Panc1 (cell line): ENCODE measurements around the gene SPRN. TPM values are rescaled to one million over a fixed set of nuclear protein-coding genes. Genes with fewer than 3 reads are reported as not detected.

Experiments
- ATAC-seq: fragments of 200-7000 bp; cut with Tn5 transposase; 2 replicates; pipeline ENCODE4 v1.9.1; 2020; ENCODE audit warnings: mild to moderate bottlenecking, moderate library complexity
- BruUV-seq: library from RNA; stranded (reverse); fragments of 400-500 nt; replicated peaks from 2 replicates; lab custom pipeline; 2021; lab: Mats Ljungman, UMichigan
- CTCF ChIA-PET: fragments of 300-600 bp; sonication (Branson Sonifier 250); formaldehyde crosslinking; loops from one replicate; lab custom pipeline; 2022; ENCODE audit warnings: antibody characterized with exemption; lab: Charles Lee
- POLR2A ChIA-PET: fragments of 300-600 bp; sonication (Branson Sonifier 250); formaldehyde crosslinking; loops from one replicate; lab custom pipeline; 2022; ENCODE audit warnings: antibody characterized with exemption; lab: Charles Lee
- DNase-seq: peaks from one replicate; pipeline ENCODE4 v3.0.0-alpha.2; 2010; ENCODE audit warnings: low read depth, low spot score
- H3K27ac ChIP-seq: 2 replicates; pipeline ENCODE4 v1.5.1; 2011; ENCODE audit warnings: mild to moderate bottlenecking, low read length, inconsistent platforms
- H3K27me3 ChIP-seq: fragments of 200-500 bp; sonication (Bioruptor generic); 2 replicates; pipeline ENCODE4 v1.6.0; 2014; ENCODE audit warnings: low read length, inconsistent platforms; ENCODE audit not compliant: control insufficient read depth, insufficient read depth
- H3K36me3 ChIP-seq: fragments of 200-500 bp; sonication (Bioruptor generic); 2 replicates; pipeline ENCODE4 v1.5.1; 2014; ENCODE audit warnings: inconsistent platforms, mild to moderate bottlenecking, low read length, moderate library complexity; ENCODE audit not compliant: control insufficient read depth, insufficient read depth
- H3K4me1 ChIP-seq: 2 replicates; pipeline ENCODE4 v1.5.1; 2011; ENCODE audit warnings: inconsistent platforms, mild to moderate bottlenecking, low read length, moderate library complexity; ENCODE audit not compliant: control insufficient read depth, insufficient read depth
- H3K4me3 ChIP-seq, 2 experiments: 2 replicates each; pipeline ENCODE4 v1.5.1; 2011 to 2012; ENCODE audit warnings: low read depth in 2 of 2, low read length in 2 of 2, mild to moderate bottlenecking in 2 of 2, inconsistent platforms in 1 of 2, moderate library complexity in 1 of 2
- H3K9me3 ChIP-seq: fragments of 200-500 bp; sonication (Bioruptor generic); 2 replicates; pipeline ENCODE4 v1.5.1; 2014; ENCODE audit warnings: low read depth, mild to moderate bottlenecking, inconsistent platforms, low read length, moderate library complexity; ENCODE audit not compliant: control insufficient read depth, insufficient read depth
- CTCF ChIP-seq: fragments of 450-650 bp; IDR thresholded peaks from 2 replicates; pipeline ENCODE4 v1.5.1; 2017; ENCODE audit warnings: mild to moderate bottlenecking
- POLR2AphosphoS5 ChIP-seq: IDR thresholded peaks from 2 replicates; pipeline ENCODE4 v1.6.1; 2012; ENCODE audit warnings: mild to moderate bottlenecking, low read depth, low read length, moderate library complexity
- REST ChIP-seq, 2 experiments: IDR thresholded peaks; 2 replicates each; pipeline ENCODE4 v1.6.1; 2011 to 2012; ENCODE audit warnings: low read depth in 2 of 2, control low read depth in 1 of 2, low read length in 1 of 2, mild to moderate bottlenecking in 1 of 2, moderate library complexity in 1 of 2; ENCODE audit not compliant: insufficient read depth in 1 of 2
- SIN3A ChIP-seq: IDR thresholded peaks from 2 replicates; pipeline ENCODE4 v1.6.1; 2012; ENCODE audit warnings: low read depth, mild to moderate bottlenecking, low read length, moderate library complexity, borderline replicate concordance; ENCODE audit not compliant: insufficient read depth
- TCF7L2 ChIP-seq: IDR thresholded peaks from 2 replicates; pipeline ENCODE4 v1.6.1; 2011; ENCODE audit warnings: mild to moderate bottlenecking, low read depth, low read length, inconsistent platforms
- in situ Hi-C: cut with HindIII; loops from 2 replicates; pipeline ENCODE4 v1.10.0; 2016; ENCODE audit warnings: low sequenced_read_pairs, low pct_unique_long_range_greater_than_20kb
- intact Hi-C: fragments of 100-400 bp; cut with micrococcal nuclease; formaldehyde crosslinking; loops from one replicate; pipeline ENCODE4 v1.10.0; 2022; ENCODE audit not compliant: unreplicated experiment
- total RNA-seq: library from RNA; stranded (reverse); gene quantifications from one replicate; pipeline ENCODE4 v1.2.1, GENCODE V29; 2021; ENCODE audit not compliant: unreplicated experiment

Gene SPRN
- total RNA-seq, 1 experiment from 2014 or later = 0.64 TPM

DNA sequence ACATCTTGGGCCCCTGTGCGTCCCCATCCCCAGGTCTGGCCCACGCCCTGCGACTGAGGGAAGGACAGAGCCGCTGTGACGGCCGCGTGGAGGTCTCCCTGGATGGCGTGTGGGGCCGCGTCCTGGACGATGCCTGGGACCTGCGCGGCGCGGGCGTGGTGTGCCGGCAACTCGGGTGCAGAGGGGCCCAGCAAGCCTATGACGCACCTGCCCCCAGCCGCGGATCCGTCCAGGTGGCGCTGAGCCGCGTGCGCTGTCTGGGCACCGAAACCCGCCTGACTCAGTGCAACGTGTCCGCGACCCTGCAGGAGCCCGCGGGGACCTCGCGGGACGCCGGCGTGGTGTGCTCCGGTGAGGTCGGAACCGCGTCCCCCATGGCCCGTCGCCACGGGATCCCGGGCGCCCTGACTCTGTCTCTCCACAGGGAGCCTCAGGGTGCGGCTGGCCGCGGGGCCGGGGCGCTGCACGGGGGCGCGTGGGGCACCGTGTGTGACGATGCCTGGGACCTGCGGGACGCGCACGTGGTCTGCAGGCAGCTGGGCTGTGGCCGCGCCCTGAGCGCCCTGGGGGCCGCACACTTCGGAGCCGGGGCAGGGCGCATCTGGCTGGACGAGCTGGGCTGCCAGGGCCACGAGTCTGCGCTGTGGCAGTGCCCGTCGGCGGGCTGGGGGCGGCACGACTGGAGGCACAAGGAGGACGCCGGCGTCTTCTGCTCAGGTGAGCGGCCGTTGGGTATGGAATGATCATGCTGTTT lies 35.2 kb upstream of the SPRN start:
- H3K4me1 ChIP-seq = no peaks in the 10 kb centered on the region
- H3K27ac ChIP-seq = no peak overlapping the region
- H3K36me3 ChIP-seq = no peaks in the 10 kb centered on the region
- TF ChIP-seq CTCF (no peak), REST (IDR thresholded peaks at IDR 0.05; ENCODE audit: insufficient read depth in 1 of 2, low read depth in 2 of 2, low read length in 1 of 2) (no peak), POLR2AphosphoS5 (no peak), SIN3A (no peak), TCF7L2 (no peak)
- H3K9me3 ChIP-seq = no peaks in the 10 kb centered on the region
- H3K4me3 ChIP-seq = no peak overlapping the region
- ChIA-PET CTCF (no interaction called here), POLR2A (no interaction called here)
- ATAC-seq (no peak), DNase-seq (no peak)
- peaks cover 3% of the 10 kb centered on the region; the same call in 1 of the 2 replicates for H3K27me3 ChIP-seq
- intact Hi-C loops (no loop called here), in situ Hi-C loops (no loop called here)
- BruUV-seq = no TSS peak

DNA sequence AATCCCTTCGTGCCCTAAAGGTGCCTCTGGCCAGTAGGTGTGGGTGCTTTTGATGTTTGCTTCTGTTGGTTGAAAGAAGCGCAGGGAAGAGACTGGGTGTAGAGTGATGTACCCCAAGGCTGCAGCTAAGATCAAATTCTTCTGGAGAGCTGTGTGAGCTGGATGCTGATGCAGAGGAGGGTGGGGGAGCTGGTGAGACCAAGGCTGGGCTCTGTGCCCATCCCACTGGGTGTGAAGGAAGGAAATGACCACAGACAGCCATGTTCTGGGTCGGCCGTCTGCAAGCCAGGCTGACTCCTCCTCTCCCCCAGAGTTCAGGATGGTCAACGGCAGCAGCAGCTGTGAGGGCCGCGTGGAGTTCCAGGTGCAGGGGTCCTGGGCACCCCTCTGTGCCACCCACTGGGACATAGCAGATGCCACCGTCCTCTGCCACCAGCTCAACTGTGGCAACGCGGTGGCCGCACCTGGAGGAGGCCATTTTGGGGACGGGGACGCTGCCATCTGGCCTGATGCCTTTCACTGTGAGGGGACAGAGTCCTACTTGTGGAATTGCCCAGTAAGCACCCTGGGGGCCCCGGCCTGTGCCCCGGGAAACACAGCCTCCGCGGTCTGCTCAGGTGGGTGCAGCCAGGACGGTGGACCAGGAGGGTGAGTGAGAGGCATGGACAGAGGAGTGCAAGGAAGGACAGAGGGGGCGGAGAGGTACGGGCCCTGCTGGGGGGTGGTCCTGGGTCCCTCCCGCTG lies 34.5 kb upstream of the SPRN start:
- H3K27me3 ChIP-seq = peaks cover 3% of the 10 kb centered on the region; the same call in 1 of the 2 replicates
- no peaks in the 10 kb centered on the region for H3K4me1 ChIP-seq
- in situ Hi-C loops = no loop called here
- DNase-seq (no peak), ATAC-seq (no peak)
- TF ChIP-seq REST (IDR thresholded peaks at IDR 0.05; ENCODE audit: insufficient read depth in 1 of 2, low read depth in 2 of 2, low read length in 1 of 2) = no peak
- TF ChIP-seq POLR2AphosphoS5 = no peak
- no peak for TF ChIP-seq SIN3A
- TF ChIP-seq CTCF = no peak
- no peak for TF ChIP-seq TCF7L2
- no peak overlapping the region for H3K4me3 ChIP-seq
- intact Hi-C loops = no loop called here
- no peaks in the 10 kb centered on the region for H3K36me3 ChIP-seq
- CTCF ChIA-PET = no interaction called here
- no peaks in the 10 kb centered on the region for H3K9me3 ChIP-seq
- POLR2A ChIA-PET = no interaction called here
- no peak overlapping the region for H3K27ac ChIP-seq
- BruUV-seq = no TSS peak
